Measurements from ENCODE around the gene SLC9A8.

DNA sequence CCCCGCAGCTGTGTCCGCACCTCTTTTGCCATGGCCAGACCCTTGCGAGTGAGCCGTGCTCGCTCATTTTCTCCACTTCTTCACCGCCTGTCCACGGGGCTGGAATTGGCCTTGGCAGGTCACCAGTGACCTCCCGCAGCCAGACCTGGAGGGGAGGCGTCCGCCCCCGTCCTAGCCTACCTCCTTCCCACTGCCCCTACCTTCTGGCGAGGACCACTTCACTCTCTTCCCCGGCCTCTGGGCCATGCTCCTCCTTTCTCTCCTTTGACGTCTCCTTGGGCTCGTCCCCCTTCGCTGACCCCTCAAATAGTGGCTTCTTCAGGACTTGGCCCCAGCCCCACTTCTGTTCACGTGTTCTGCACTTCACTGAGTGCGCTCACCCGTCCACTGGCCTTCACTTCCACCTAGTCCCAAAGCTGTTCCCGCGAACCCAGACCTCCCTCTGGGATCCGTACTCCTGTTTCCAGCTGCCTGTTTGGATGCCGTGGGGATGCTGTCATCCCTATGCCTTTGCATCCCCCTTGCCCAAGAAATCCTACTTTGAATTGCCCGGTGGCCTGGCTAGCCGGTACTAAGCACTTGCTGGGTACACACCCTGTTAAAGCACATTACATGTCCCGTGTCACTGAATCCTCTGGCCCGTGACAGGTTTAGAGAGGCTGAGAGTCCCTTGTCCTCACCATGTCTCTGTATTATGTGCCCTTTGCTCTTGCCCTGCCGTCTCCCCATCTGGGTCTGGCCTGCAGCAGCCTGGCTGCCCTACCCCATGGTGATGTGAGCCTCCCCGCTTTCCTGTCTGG is 69.7 kb downstream of the SLC9A8 start:
- TF ChIP-seq EZH2 (IDR thresholded peaks at IDR 0.05): no peak
- no peak for TF ChIP-seq CTCF (IDR thresholded peaks at IDR 0.05)
- no peak for TF ChIP-seq EZH2phosphoT487 (IDR thresholded peaks at IDR 0.05)
